GM10248 (cell line): ENCODE results near the gene SLC25A42.
"Not testable (repeated sequence)": the region's sequence is repeated elsewhere in the genome, so short reads cannot be mapped to it uniquely, and the experiment has no call there.

ENCODE experiments used
- CTCF ChIA-PET: fragments of 300-600 bp; sonication (Branson Sonifier 250); formaldehyde crosslinking; extraction: SDS; loops from one replicate; lab custom pipeline; 2021; ENCODE audit warnings: antibody characterized with exemption; lab: Yijun Ruan, JAX
- POLR2A ChIA-PET: fragments of 350-650 bp; sonication (Branson Sonifier 250); formaldehyde crosslinking; extraction: SDS; loops from one replicate; lab custom pipeline; 2020; ENCODE audit warnings: antibody characterized with exemption; lab: Yijun Ruan, JAX
- DNase-seq: peaks from one replicate; pipeline ENCODE4 v3.0.0; 2012; ENCODE audit errors: extremely low spot score
- CTCF ChIP-seq: IDR thresholded peaks from 2 replicates; pipeline ENCODE4 v1.5.1; 2012; ENCODE audit warnings: mild to moderate bottlenecking, low read depth; ENCODE audit errors: extremely low read depth, missing control alignments, control extremely low read depth

Gene SLC25A42

GRCh38 chr19:19123386-19123785 is 59.6 kb downstream of the SLC25A42 start:
- DNase-seq: no peak
- ChIA-PET POLR2A (no interaction called here), CTCF (interaction anchor here (1.3 to 1.4 kb wide), 2 partner anchors 31 to 51 kb away, joined by 3 to 4 read pairs; no protein-coding TSS in a partner anchor)
- TF ChIP-seq CTCF: no peak

GRCh38 chr19:19126102-19126501 is 62.3 kb downstream of the SLC25A42 start:
- no peak for TF ChIP-seq CTCF
- DNase-seq: no peak
- ChIA-PET POLR2A (no interaction called here), CTCF (interaction anchor here (1.0 kb wide), 1 partner anchor 10 kb away, joined by 3 read pairs; no protein-coding TSS in a partner anchor)

- ChIA-PET CTCF (interaction anchor here (1.3 to 1.5 kb wide), 2 partner anchors 14 to 78 kb away, joined by 3 to 5 read pairs; no protein-coding TSS in a partner anchor), POLR2A (no interaction called here)
- DNase-seq: no peak
- TF ChIP-seq CTCF: no peak
These were observed 68.2 kb downstream of the SLC25A42 start for GRCh38 chr19:19131989-19132388.

GRCh38 chr19:19132912-19133311 is 69.1 kb downstream of the SLC25A42 start:
- no peak for TF ChIP-seq CTCF
- POLR2A ChIA-PET: no interaction called here
- CTCF ChIA-PET: interaction anchor here (0.9 to 1.5 kb wide), 2 partner anchors 13 to 17 kb away, joined by 3 to 5 read pairs; no protein-coding TSS in a partner anchor
- DNase-seq: no peak

- TF ChIP-seq CTCF: no peak
- no peak for DNase-seq
- ChIA-PET POLR2A (no interaction called here), CTCF (interaction anchor here (1.6 to 2.1 kb wide), 2 partner anchors 12 to 40 kb away, joined by 5 to 6 read pairs; no protein-coding TSS in a partner anchor)
These were observed 70.2 kb downstream of the SLC25A42 start for GRCh38 chr19:19133985-19134384.

- TF ChIP-seq CTCF: no peak
- ChIA-PET POLR2A (no interaction called here), CTCF (interaction anchor here (1.6 to 2.1 kb wide), 2 partner anchors 12 to 40 kb away, joined by 5 to 6 read pairs; no protein-coding TSS in a partner anchor)
- no peak for DNase-seq
These were observed 70.9 kb downstream of the SLC25A42 start for GRCh38 chr19:19134687-19135158.

- POLR2A ChIA-PET: not testable (repeated sequence)
- CTCF ChIA-PET: interaction anchor here (0.6 to 2.1 kb wide), 3 partner anchors 10 to 81 kb away, joined by 3 to 6 read pairs (median 3); no protein-coding TSS in a partner anchor
These were observed 71.9 kb downstream of the SLC25A42 start for GRCh38 chr19:19135713-19136112.

More at GRCh38 chr19:19135713-19136112, 71.9 kb downstream of the SLC25A42 start:
- not testable (repeated sequence) for DNase-seq
